HepG2 (cell line): ENCODE results near the gene NDUFA5. TPM values are rescaled to one million over a fixed set of nuclear protein-coding genes. Genes with fewer than 3 reads are reported as not detected.

ENCODE experiments used
- ATAC-seq: fragments of 200-7000 bp; cut with Tn5 transposase; 3 replicates; pipeline ENCODE4 v1.9.1; 2020; ENCODE audit warnings: mild to moderate bottlenecking, moderate library complexity
- Bru-seq: library from RNA; stranded (reverse); fragments of 400-500 nt; gene quantifications from one replicate; lab custom pipeline; 2021; lab: Mats Ljungman, UMichigan
- BruChase-seq, 2 experiments: library from RNA; stranded (reverse); fragments of 400-500 nt; gene quantifications; one replicate each; lab custom pipeline; 2021; lab: Mats Ljungman, UMichigan
- BruUV-seq: library from RNA; stranded (reverse); fragments of 400-500 nt; replicated peaks from 2 replicates; lab custom pipeline; 2021; lab: Mats Ljungman, UMichigan
- CTCF ChIA-PET: fragments of 300-600 bp; formaldehyde crosslinking; extraction: SDS; loops from one replicate; lab custom pipeline; 2021; ENCODE audit warnings: low total read pairs, inconsistent platforms, low intra/inter-chr PET ratio; lab: Yijun Ruan, JAX
- POLR2A ChIA-PET: fragments of 350-600 bp; sonication (Branson Sonifier 250); formaldehyde crosslinking; loops from one replicate; lab custom pipeline; 2020; ENCODE audit warnings: antibody characterized with exemption, inconsistent platforms; lab: Yijun Ruan, JAX
- DNase-seq: peaks from one replicate; pipeline ENCODE4 v3.0.0-alpha.2; 2015; ENCODE audit warnings: low spot score
- FAIRE-seq: peaks from 3 replicates; lab custom pipeline; 2011; peaks lifted over from hg19 to GRCh38; lab: Jason Lieb, UNC
- H2AFZ ChIP-seq: one replicate; pipeline ENCODE4 v1.6.1; 2011; ENCODE audit warnings: low read length, inconsistent platforms
- H3K27ac ChIP-seq: fragments of 300-600 bp; 3 replicates; pipeline ENCODE4 v1.8.0; 2011; ENCODE audit warnings: mixed run types, mild to moderate bottlenecking, mixed read lengths, low read length, inconsistent platforms; ENCODE audit not compliant: insufficient read depth; ENCODE audit errors: extremely low read length
- H3K27me3 ChIP-seq, 2 experiments: fragments of 200-600 bp in 1 of 2; 2 replicates in 1 of 2; 3 replicates in 1 of 2; pipeline versions ENCODE4 v1.6.0 to v1.8.0; 2011; ENCODE audit warnings: low read length in 2 of 2, mild to moderate bottlenecking in 2 of 2, moderate library complexity in 2 of 2, inconsistent platforms in 1 of 2; ENCODE audit not compliant: insufficient read depth in 2 of 2, control insufficient read depth in 1 of 2
- H3K36me3 ChIP-seq, 2 experiments: fragments of 200-600 bp in 1 of 2; replicated peaks in 1 of 2; 2 replicates in 1 of 2; 3 replicates in 1 of 2; pipeline versions ENCODE4 v1.5.1 to v1.8.0; 2011; ENCODE audit warnings: low read length in 2 of 2, inconsistent platforms in 1 of 2; ENCODE audit not compliant: insufficient read depth in 2 of 2, control insufficient read depth in 1 of 2
- H3K4me1 ChIP-seq: 2 replicates; pipeline ENCODE4 v1.5.1; 2012; ENCODE audit warnings: low read length, inconsistent platforms; ENCODE audit not compliant: insufficient read depth
- H3K4me2 ChIP-seq: 2 replicates; pipeline ENCODE4 v1.6.0; 2011; ENCODE audit warnings: low read depth, low read length, inconsistent platforms
- H3K4me3 ChIP-seq, 3 experiments: fragments of 200-600 bp in 1 of 3; sonication (generic), shearing (Covaris generic) in 1 of 3; replicated peaks in 1 of 3; 2 replicates each; pipeline ENCODE4 v1.5.1; 2011 to 2016; ENCODE audit warnings: low read length in 3 of 3, inconsistent platforms in 2 of 3, low read depth in 2 of 3, mild to moderate bottlenecking in 2 of 3, control low read depth in 1 of 3, mixed read lengths in 1 of 3; ENCODE audit not compliant: insufficient read depth in 1 of 3
- H3K79me2 ChIP-seq: one replicate; pipeline ENCODE4 v1.6.1; 2011; ENCODE audit warnings: low read length, inconsistent platforms; ENCODE audit not compliant: insufficient read depth
- H3K9ac ChIP-seq: 2 replicates; pipeline ENCODE4 v1.6.0; 2011; ENCODE audit warnings: mild to moderate bottlenecking, low read depth, low read length, inconsistent platforms; ENCODE audit not compliant: insufficient read depth
- H3K9me3 ChIP-seq: 2 replicates; pipeline ENCODE4 v1.5.1; 2012; ENCODE audit warnings: mild to moderate bottlenecking, low read length
- H4K20me1 ChIP-seq: 2 replicates; pipeline ENCODE4 v1.6.0; 2011; ENCODE audit warnings: inconsistent platforms, mild to moderate bottlenecking, low read length, moderate library complexity; ENCODE audit not compliant: insufficient read depth
- GATAD1 ChIP-seq: IDR thresholded peaks from 2 replicates; pipeline ENCODE4 v1.6.1; 2016; ENCODE audit warnings: missing genetic modification reagents, missing compliant biosample characterization
- PRPF4 ChIP-seq: fragments of 200-400 bp; formaldehyde crosslinking; IDR thresholded peaks from 2 replicates; pipeline ENCODE4 v1.6.1; 2016; ENCODE audit warnings: low read length, low read depth; ENCODE audit not compliant: poor library complexity, severe bottlenecking
- THAP11 ChIP-seq: IDR thresholded peaks from 2 replicates; pipeline ENCODE4 v1.6.1; 2016; ENCODE audit warnings: missing biosample characterization, missing genetic modification reagents
- ZNF3 ChIP-seq: IDR thresholded peaks from 2 replicates; pipeline ENCODE4 v1.7.0; 2017; ENCODE audit warnings: inconsistent platforms
- ZNF451 ChIP-seq: sonication (generic); formaldehyde crosslinking; IDR thresholded peaks from 2 replicates; pipeline ENCODE4 v1.5.0; 2020; ENCODE audit warnings: mild to moderate bottlenecking, missing genetic modification reagents
- WGBS: methylation state at CpG from one replicate; pipeline ENCODE4 v1.1.6; 2017; ENCODE audit warnings: low lambda C conversion rate; 5-methylcytosine and 5-hydroxymethylcytosine counted together
- in situ Hi-C: cut with HindIII; loops from 2 replicates; pipeline ENCODE4 v1.10.0; 2017; ENCODE audit warnings: low pct_unique_long_range_greater_than_20kb; ENCODE audit not compliant: extremely low pct_ligation_motif_present
- intact Hi-C: fragments of 100-400 bp; cut with micrococcal nuclease; formaldehyde crosslinking; loops from one replicate; pipeline ENCODE4 v1.10.0; 2022; ENCODE audit not compliant: unreplicated experiment
- long read RNA-seq, 2 experiments: library from RNA in 1 of 2; library from polyadenylated mRNA in 1 of 2; stranded (forward) in 1 of 2; unstranded in 1 of 2; transcript quantifications; one replicate each; pipeline ENCODE4 v2.0.0, GENCODE V29; 2019 to 2022
- polyA minus RNA-seq, 3 experiments: library from RNA; depleted of rRNA, polyadenylated mRNA; stranded (reverse); fragments of >200 nt; gene quantifications; 2 replicates each; pipeline ENCODE4 v1.2.3, GENCODE V29; 2011; ENCODE audit warnings: low replicate concordance in 1 of 3
- polyA plus RNA-seq, 8 experiments: library from polyadenylated mRNA; depleted of rRNA in 3 of 8; stranded (reverse) in 7 of 8; unstranded in 1 of 8; fragments of >200 nt; fragmentation: Illumina TruSeq in 4 of 8; extraction: Trizol in 4 of 8; gene quantifications; 2 replicates each; pipeline versions ENCODE4 v1.2.1 to v1.2.3, GENCODE V29; 2011 to 2016; ENCODE audit warnings: low read depth in 4 of 8, missing spikeins in 1 of 8, mixed read lengths in 1 of 8; ENCODE audit not compliant: insufficient read depth in 1 of 8
- total RNA-seq, 5 experiments: library from RNA; depleted of rRNA; stranded (reverse); fragments of >200 nt; fragmentation: Illumina TruSeq; extraction: Trizol; gene quantifications; 2 replicates each; pipeline ENCODE4 v1.2.3, GENCODE V29; 2016; ENCODE audit warnings: low read depth in 1 of 5
- TF ChIP-seq, protein P1 (sequence below): IDR thresholded peaks from 2 replicates; pipeline ENCODE4 v1.6.1; 2016
- TF ChIP-seq, protein P2 (sequence below): sonication (generic); formaldehyde crosslinking; IDR thresholded peaks from 2 replicates; pipeline ENCODE4 v1.5.1; 2020; ENCODE audit warnings: mild to moderate bottlenecking, missing genetic modification reagents, moderate library complexity
- TF ChIP-seq, protein P3 (sequence below): sonication (generic); formaldehyde crosslinking; IDR thresholded peaks from 2 replicates; pipeline ENCODE4 v1.5.0; 2020; ENCODE audit warnings: mild to moderate bottlenecking, missing genetic modification reagents

The NDUFA5 gene
- total RNA-seq (2016; rRNA removed; fragmentation: Illumina TruSeq; extraction: Trizol): 55.9 and 79.6 TPM in 2 replicates
- total RNA-seq (2016; cell fraction: cytosol; rRNA removed; fragmentation: Illumina TruSeq; extraction: Trizol; ENCODE audit: low read depth): 7.1 and 9.3 TPM in 2 replicates
- total RNA-seq (2016; cell fraction: insoluble cytoplasmic fraction; rRNA removed; fragmentation: Illumina TruSeq; extraction: Trizol): 54.4 and 89.4 TPM in 2 replicates
- total RNA-seq (2016; cell fraction: membrane; rRNA removed; fragmentation: Illumina TruSeq; extraction: Trizol): 18.1 and 25.2 TPM in 2 replicates
- 32.2 and 34.7 TPM in 2 replicates for total RNA-seq (2016; cell fraction: nucleus; rRNA removed; fragmentation: Illumina TruSeq; extraction: Trizol)
- polyA plus RNA-seq (2011; rRNA removed): 10.7 and 16.9 TPM in 2 replicates
- polyA plus RNA-seq (2011; cell fraction: cytosol; rRNA removed): 3.1 and 6.6 TPM in 2 replicates
- polyA plus RNA-seq (2011; cell fraction: nucleus; rRNA removed): 4.5 and 6.9 TPM in 2 replicates
- polyA plus RNA-seq (2012): 25.0 and 58.6 TPM in 2 replicates
- polyA plus RNA-seq (2016; cell fraction: cytosol; fragmentation: Illumina TruSeq; extraction: Trizol; ENCODE audit: low read depth): 11.5 and 12.0 TPM in 2 replicates
- 122 and 134 TPM in 2 replicates for polyA plus RNA-seq (2016; cell fraction: insoluble cytoplasmic fraction; fragmentation: Illumina TruSeq; extraction: Trizol; ENCODE audit: low read depth)
- polyA plus RNA-seq (2016; cell fraction: membrane; fragmentation: Illumina TruSeq; extraction: Trizol; ENCODE audit: low read depth): 22.0 and 24.5 TPM in 2 replicates
- polyA plus RNA-seq (2016; cell fraction: nucleus; fragmentation: Illumina TruSeq; extraction: Trizol; ENCODE audit: insufficient read depth, low read depth): 56.4 and 58.4 TPM in 2 replicates
- polyA minus RNA-seq (2011; rRNA and poly(A)+ RNA removed; ENCODE audit: low replicate concordance): 3.4 and 7.2 TPM in 2 replicates
- 14.1 and 16.6 TPM in 2 replicates for polyA minus RNA-seq (2011; cell fraction: cytosol; rRNA and poly(A)+ RNA removed)
- 35.7 and 38.1 TPM in 2 replicates for polyA minus RNA-seq (2011; cell fraction: nucleus; rRNA and poly(A)+ RNA removed)
- Bru-seq, nascent RNA: percentile 85 among the genes with signal in this experiment
- percentile 82 among the genes with signal in this experiment for BruChase-seq, experiment 1, labeled RNA remaining after a 6-hour chase
- percentile 70 among the genes with signal in this experiment for BruChase-seq, experiment 2, labeled RNA remaining after a 2-hour chase
- long read RNA-seq, experiment 1, full-length matches to known transcripts: 101 of 107 reads
- long read RNA-seq, experiment 1, partial matches to known transcripts: 1 of 107 reads
- long read RNA-seq, experiment 1, other reads (novel, unspliced or antisense): 5 of 107 reads
- long read RNA-seq, experiment 2, transcript NDUFA5-201 (5 exons, 1,901 nt): major isoform, 14 of 97 reads
- long read RNA-seq, experiment 2, transcript NDUFA5-202 (4 exons, 1,360 nt): minor isoform, 11 of 97 reads
- long read RNA-seq, experiment 2, partial matches to known transcripts: 4 of 97 reads
- long read RNA-seq, experiment 2, other reads (novel, unspliced or antisense): 67 of 97 reads

DNA sequence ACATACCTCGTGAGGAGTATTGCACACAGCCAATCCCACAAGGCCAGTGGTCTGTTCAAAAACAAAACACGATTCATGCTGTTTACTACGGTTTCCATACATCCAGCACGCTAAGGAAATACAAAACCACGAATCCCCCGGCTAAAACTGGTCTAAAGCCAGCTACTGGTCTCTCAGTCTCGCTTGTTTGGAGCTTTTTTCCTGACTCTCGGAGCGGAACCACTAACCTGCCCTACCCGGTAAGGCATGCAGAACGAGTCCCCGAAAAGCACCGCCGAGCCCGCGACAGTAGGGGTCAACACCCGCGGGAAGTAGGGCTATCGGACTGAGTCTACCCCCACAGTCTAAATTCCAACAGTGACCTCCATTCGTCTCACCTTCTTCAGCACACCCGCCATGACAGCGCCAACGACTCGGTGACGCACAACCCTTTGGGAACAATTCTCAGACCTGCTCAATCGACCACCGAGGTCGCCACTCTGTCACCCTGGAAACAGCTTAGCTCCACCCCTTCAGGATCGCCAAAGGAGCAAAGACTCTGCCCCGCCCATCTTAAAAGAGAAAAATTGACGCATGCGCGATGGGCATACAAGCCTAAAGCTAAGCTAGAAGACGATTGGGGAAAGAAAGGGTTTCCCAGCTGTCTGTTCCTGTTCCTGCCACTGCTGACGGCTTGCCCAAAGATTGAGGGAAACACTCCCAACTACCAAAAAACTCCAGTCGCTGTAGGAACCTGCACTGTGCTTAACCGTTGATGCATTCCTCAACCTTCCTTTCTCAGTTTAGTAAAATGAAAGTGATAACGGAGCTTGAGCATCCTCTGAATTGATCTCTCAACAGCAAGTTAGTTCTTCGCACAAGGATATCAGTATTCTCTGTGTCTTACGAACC, at the start of gene NDUFA5:
NDUFA5 (minus strand) TSS at position 421 of the 891 bp plus-strand sequence; CDS start at position 398, 23 bp downstream.
- ATAC-seq: peak; percentile 98
- H3K36me3 ChIP-seq: peaks cover 1 to 5% of the 10 kb centered on the region in 2 experiments; a peak in 2 of 5 replicates
- ChIA-PET POLR2A (interaction anchor here (0.8 to 1.6 kb wide), 5 partner anchors 8 to 191 kb away, joined by 3 to 11 read pairs (median 4); partner anchors contain the start of genes IQUB and WASL), CTCF (no interaction called here)
- peaks cover 0 to 6% of the 10 kb centered on the region in 2 experiments; a peak in 1 of 5 replicates for H3K27me3 ChIP-seq
- peak within 1 kb of the TSS; percentile 86 for H3K4me2 ChIP-seq
- BruUV-seq: no TSS peak
- H4K20me1 ChIP-seq: no peaks in the 10 kb centered on the region
- peak; percentile 91 for FAIRE-seq
- H3K9ac ChIP-seq: peak within 1 kb of the TSS; percentile 99
- peak; percentile 98 for DNase-seq
- peak within 1 kb of the TSS; percentile 94 to 100 (median 98) for H3K4me3 ChIP-seq
- WGBS: 2% methylated on average over 21 of the region's 40 CpGs
- H3K79me2 ChIP-seq: peaks cover 22% of the 10 kb centered on the region
- in situ Hi-C loops (no loop called here), intact Hi-C loops (loop anchor here (1.0 to 10.0 kb wide), 2 partner anchors 23 to 187 kb away; partner anchors contain the start of genes IQUB and WASL)
- peak within 1 kb of the TSS; percentile 89 for H3K27ac ChIP-seq
- H2AFZ ChIP-seq: peak within 1 kb of the TSS; percentile 98
- H3K4me1 ChIP-seq: peaks cover 23% of the 10 kb centered on the region
- no peaks in the 10 kb centered on the region for H3K9me3 ChIP-seq
- TF ChIP-seq PRPF4: no peak
- TF ChIP-seq ZNF451 (CRISPR knock-in tag): no peak
- TF ChIP-seq, protein P1, sequence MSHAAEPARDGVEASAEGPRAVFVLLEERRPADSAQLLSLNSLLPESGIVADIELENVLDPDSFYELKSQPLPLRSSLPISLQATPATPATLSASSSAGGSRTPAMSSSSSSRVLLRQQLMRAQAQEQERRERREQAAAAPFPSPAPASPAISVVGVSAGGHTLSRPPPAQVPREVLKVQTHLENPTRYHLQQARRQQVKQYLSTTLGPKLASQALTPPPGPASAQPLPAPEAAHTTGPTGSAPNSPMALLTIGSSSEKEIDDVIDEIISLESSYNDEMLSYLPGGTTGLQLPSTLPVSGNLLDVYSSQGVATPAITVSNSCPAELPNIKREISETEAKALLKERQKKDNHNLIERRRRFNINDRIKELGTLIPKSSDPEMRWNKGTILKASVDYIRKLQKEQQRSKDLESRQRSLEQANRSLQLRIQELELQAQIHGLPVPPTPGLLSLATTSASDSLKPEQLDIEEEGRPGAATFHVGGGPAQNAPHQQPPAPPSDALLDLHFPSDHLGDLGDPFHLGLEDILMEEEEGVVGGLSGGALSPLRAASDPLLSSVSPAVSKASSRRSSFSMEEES: 0 out of 2 replicates have a peak, but pooled peaks have one; percentile 12
- TF ChIP-seq ZNF3 (CRISPR knock-in tag): no peak
- TF ChIP-seq GATAD1 (CRISPR knock-in tag): peak; percentile 90
- TF ChIP-seq, protein P2, sequence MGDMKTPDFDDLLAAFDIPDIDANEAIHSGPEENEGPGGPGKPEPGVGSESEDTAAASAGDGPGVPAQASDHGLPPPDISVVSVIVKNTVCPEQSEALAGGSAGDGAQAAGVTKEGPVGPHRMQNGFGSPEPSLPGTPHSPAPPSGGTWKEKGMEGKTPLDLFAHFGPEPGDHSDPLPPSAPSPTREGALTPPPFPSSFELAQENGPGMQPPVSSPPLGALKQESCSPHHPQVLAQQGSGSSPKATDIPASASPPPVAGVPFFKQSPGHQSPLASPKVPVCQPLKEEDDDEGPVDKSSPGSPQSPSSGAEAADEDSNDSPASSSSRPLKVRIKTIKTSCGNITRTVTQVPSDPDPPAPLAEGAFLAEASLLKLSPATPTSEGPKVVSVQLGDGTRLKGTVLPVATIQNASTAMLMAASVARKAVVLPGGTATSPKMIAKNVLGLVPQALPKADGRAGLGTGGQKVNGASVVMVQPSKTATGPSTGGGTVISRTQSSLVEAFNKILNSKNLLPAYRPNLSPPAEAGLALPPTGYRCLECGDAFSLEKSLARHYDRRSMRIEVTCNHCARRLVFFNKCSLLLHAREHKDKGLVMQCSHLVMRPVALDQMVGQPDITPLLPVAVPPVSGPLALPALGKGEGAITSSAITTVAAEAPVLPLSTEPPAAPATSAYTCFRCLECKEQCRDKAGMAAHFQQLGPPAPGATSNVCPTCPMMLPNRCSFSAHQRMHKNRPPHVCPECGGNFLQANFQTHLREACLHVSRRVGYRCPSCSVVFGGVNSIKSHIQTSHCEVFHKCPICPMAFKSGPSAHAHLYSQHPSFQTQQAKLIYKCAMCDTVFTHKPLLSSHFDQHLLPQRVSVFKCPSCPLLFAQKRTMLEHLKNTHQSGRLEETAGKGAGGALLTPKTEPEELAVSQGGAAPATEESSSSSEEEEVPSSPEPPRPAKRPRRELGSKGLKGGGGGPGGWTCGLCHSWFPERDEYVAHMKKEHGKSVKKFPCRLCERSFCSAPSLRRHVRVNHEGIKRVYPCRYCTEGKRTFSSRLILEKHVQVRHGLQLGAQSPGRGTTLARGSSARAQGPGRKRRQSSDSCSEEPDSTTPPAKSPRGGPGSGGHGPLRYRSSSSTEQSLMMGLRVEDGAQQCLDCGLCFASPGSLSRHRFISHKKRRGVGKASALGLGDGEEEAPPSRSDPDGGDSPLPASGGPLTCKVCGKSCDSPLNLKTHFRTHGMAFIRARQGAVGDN (CRISPR knock-in tag): peak; percentile 66
- peak; percentile 85 for TF ChIP-seq THAP11 (CRISPR knock-in tag)
- TF ChIP-seq, protein P3, sequence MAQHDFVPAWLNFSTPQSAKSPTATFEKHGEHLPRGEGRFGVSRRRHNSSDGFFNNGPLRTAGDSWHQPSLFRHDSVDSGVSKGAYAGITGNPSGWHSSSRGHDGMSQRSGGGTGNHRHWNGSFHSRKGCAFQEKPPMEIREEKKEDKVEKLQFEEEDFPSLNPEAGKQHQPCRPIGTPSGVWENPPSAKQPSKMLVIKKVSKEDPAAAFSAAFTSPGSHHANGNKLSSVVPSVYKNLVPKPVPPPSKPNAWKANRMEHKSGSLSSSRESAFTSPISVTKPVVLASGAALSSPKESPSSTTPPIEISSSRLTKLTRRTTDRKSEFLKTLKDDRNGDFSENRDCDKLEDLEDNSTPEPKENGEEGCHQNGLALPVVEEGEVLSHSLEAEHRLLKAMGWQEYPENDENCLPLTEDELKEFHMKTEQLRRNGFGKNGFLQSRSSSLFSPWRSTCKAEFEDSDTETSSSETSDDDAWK (CRISPR knock-in tag): no peak
